Astrocyte of the spinal cord (primary cell): ENCODE measurements around the gene TRPM2.

Experiments used
- DNase-seq: peaks from one replicate; pipeline ENCODE4 v3.0.0; 2011; ENCODE audit warnings: low read depth, low spot score
- H3K4me3 ChIP-seq: 2 replicates; pipeline ENCODE4 v1.5.1; 2011; ENCODE audit warnings: low read depth, mild to moderate bottlenecking, low read length, moderate library complexity
- in situ Hi-C: cut with HindIII; loops from 2 replicates; pipeline ENCODE4 v1.10.0; 2017; ENCODE audit warnings: low sequenced_read_pairs
- TF ChIP-seq, protein P1 (sequence below): IDR thresholded peaks from 2 replicates; pipeline ENCODE4 v1.5.1; 2012; ENCODE audit warnings: low read depth, mild to moderate bottlenecking, low read length, inconsistent platforms

TRPM2 gene

DNA sequence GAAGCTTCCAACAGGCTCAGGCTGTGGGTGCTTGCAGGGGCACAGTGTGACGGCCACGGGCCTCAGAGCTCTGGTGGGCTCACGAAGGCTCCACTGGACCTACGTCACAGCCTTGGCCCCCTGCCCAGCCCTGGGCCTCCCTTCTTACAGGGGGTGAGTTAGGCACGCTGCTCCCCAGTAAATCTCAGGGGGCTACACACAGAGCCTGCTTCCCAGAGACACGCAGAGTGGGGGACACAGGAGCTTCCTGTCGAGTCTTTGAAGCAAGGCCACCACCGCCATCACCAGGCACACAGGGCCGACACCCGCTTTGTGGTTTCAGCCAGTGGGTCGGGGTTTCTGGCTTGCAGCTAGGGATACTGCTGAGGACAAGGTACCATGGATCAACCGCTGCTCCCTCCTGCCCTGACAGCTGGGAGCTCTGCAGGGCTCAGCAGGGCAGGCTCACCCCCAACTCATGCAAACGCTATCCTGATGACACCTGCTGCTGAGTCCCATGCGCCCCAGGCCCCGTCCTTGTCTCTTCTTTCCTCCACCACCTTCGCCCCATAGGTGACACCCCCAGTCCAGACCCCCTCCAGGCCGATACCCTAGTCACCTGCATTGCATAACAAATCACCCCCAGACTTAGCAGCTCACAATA lies 8.8 kb upstream of the TRPM2 start:
- DNase-seq = no peak
- no peak overlapping the region for H3K4me3 ChIP-seq
- in situ Hi-C loops = no loop called here
- TF ChIP-seq, protein P1, sequence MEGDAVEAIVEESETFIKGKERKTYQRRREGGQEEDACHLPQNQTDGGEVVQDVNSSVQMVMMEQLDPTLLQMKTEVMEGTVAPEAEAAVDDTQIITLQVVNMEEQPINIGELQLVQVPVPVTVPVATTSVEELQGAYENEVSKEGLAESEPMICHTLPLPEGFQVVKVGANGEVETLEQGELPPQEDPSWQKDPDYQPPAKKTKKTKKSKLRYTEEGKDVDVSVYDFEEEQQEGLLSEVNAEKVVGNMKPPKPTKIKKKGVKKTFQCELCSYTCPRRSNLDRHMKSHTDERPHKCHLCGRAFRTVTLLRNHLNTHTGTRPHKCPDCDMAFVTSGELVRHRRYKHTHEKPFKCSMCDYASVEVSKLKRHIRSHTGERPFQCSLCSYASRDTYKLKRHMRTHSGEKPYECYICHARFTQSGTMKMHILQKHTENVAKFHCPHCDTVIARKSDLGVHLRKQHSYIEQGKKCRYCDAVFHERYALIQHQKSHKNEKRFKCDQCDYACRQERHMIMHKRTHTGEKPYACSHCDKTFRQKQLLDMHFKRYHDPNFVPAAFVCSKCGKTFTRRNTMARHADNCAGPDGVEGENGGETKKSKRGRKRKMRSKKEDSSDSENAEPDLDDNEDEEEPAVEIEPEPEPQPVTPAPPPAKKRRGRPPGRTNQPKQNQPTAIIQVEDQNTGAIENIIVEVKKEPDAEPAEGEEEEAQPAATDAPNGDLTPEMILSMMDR = no peak

DNA sequence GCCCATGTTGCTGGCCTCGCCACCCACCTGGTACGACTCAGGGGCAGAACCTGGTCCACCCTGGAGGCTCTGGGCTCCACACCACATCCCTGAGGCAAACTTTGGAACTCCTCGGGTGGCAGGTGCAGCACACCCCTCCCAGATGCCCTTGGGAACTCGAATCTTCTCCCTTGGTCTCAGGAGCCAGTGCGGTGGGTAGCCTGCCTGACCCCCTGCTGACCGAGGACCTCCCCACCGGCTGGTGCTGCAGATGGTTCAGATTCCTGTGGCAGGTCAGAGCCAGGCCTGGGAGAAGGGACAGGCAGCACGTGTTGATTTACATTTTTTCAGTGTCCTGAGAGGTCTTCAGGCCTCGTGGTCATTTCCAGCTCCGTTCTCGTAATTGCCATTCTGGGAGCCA lies 7.9 kb upstream of the TRPM2 start:
- no peak for DNase-seq
- TF ChIP-seq, protein P1 = no peak
- no peak overlapping the region for H3K4me3 ChIP-seq
- in situ Hi-C loops = no loop called here

DNA sequence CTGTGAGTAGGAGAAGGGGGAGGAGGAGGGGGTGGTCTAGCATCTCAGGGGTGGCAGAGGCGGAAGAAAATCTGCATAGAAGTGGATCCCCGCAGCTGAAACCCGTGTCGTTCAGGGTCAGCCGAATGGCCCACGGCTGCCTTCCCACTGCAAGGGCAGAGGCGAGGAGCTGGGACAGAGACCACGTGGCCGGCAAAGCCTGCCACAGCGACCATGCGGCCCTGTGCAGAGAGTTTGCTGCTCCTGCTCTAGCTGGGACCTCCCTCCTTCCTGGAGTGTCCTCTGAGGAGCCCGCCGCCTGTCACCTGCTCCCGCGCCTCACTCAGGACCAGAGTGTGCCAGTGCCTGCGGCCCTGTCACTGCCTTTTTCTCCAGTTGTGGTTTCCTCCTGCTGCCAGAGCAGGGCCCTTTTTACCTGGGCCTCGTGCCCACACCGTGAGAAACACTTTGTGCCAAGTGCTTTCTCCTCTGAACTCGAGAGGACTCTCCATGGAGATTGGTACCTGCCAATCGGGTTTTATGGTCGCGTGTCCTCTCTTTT lies 5.4 kb upstream of the TRPM2 start:
- in situ Hi-C loops = no loop called here
- no peak overlapping the region for H3K4me3 ChIP-seq
- no peak for DNase-seq
- TF ChIP-seq, protein P1 = no peak

DNA sequence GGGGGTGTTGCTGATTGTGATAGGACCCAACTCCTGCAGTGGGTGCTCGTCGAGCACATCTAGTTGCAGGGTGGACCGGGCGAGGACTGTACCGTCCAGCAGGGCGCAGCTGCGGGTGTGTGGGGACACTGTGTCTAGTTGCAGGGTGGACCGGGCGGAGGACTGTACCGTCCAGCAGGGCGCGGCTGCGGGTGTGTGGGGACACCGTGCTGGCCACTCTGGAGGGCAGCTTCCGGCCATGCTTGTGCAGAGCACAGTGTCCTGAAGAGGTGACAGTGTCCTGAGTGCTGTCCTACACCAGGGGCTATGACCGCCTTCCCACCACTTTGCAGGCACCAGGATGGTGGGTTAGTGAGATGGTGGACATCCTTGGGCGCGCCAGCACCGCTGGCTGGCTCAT lies 4.6 kb upstream of the TRPM2 start:
- in situ Hi-C loops = no loop called here
- no peak overlapping the region for H3K4me3 ChIP-seq
- TF ChIP-seq, protein P1 = no peak
- no peak for DNase-seq

DNA sequence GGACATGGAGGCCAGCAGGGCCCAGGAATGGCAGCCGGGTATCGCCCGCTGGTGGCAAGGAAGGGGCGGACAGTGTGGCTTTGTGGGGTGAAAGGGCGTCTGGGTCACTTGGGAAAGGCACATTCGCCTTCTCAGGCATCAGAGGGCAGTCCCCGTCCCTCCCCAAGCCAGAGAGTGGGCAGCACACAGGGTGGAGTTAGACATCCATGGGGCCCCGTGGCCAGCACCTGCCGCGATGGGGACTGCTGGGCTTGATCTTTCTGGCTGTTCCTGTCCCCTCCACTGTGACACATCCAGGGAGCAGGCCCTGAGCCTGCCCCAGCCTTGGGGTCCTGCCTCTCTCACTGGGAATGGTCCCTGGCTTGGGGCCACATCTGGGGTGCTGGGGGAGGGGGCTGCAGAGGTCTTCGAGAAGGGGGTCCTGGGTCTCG lies 4.0 kb upstream of the TRPM2 start:
- in situ Hi-C loops = no loop called here
- H3K4me3 ChIP-seq = no peak overlapping the region
- TF ChIP-seq, protein P1 = no peak
- no peak for DNase-seq

DNA sequence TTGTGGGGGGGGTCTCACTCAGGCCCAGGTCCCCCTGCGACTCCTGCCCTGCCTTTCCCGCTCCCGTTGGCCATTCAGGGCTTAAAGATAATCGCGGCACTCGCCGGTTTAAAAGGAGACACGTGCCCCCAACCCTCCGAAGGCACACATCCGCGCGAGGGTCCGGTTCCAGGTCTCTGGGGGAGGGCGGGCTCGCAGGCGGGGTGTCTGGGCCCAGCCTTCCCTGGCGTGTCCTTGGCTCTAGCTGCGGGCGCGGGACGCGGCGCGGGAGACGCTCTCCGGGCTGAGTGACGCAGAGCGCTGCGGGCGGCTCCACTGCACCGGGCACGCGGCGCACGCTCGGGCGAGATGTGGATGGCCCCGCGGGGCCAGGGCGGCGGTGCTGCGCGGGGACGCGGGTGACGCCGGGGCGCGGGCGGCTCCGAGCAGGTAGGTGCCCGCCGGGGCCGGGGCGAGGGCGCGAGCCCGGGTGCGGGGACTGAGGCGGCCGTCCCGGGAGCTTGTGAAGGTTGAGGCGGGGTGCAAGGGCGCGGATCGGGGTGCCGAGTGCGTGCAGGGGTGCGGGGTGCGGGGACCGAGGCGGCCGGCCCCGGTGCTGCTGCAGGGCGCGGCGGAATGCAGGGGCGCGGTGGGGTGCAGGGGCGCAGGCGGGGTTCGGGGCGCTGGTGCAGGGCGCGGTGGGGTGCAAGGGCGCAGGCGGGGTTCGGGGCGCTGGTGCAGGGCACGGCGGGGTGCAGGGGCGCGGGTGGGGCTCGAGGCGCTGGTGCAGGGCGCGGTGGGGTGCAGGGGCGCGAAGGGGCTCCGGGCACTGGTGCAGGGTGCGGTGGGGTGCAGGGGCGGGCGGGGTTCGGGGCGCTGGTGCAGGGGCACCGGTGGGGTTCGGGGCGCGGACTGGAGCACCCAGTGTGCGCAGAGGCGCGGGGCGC lies 3.3 kb upstream of the TRPM2 start:
- no peak overlapping the region for H3K4me3 ChIP-seq
- in situ Hi-C loops = no loop called here
- DNase-seq = no peak

More for the DNA sequence above, 3.3 kb upstream of the TRPM2 start:
- TF ChIP-seq, protein P1 = no peak
